ENCODE data around the gene SPHK1.

Gene SPHK1

DNA sequence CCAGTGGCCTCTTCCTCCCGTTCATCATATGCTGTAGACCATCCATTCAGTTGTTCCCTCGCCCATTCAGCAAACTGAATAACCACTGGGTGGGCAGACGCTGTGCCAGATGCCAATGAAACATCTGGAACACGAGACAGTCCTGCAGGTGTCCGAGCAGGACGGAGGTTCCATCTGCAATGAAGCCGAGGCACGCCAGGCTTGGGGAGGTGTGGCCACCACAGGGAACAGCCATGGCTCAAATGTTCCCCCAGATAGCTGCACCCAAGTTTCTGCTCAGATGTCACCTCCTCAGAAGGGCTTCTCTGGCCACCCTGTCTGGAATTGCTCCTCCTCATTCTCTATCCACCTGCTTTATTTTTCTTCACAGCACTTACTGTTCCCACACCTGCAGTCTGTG is 38.0 kb downstream of the SPHK1 start:
- TF ChIP-seq, protein P1, sequence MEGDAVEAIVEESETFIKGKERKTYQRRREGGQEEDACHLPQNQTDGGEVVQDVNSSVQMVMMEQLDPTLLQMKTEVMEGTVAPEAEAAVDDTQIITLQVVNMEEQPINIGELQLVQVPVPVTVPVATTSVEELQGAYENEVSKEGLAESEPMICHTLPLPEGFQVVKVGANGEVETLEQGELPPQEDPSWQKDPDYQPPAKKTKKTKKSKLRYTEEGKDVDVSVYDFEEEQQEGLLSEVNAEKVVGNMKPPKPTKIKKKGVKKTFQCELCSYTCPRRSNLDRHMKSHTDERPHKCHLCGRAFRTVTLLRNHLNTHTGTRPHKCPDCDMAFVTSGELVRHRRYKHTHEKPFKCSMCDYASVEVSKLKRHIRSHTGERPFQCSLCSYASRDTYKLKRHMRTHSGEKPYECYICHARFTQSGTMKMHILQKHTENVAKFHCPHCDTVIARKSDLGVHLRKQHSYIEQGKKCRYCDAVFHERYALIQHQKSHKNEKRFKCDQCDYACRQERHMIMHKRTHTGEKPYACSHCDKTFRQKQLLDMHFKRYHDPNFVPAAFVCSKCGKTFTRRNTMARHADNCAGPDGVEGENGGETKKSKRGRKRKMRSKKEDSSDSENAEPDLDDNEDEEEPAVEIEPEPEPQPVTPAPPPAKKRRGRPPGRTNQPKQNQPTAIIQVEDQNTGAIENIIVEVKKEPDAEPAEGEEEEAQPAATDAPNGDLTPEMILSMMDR (IDR thresholded peaks at IDR 0.05; ENCODE audit: low read depth, low read length) = no peak
- no peak for DNase-seq (ENCODE audit: low read depth in 2 of 2)
- H3K4me3 ChIP-seq (replicated peaks in 1 of 2; ENCODE audit: low read depth in 2 of 2, low read length in 2 of 2) = no peak overlapping the region

DNA sequence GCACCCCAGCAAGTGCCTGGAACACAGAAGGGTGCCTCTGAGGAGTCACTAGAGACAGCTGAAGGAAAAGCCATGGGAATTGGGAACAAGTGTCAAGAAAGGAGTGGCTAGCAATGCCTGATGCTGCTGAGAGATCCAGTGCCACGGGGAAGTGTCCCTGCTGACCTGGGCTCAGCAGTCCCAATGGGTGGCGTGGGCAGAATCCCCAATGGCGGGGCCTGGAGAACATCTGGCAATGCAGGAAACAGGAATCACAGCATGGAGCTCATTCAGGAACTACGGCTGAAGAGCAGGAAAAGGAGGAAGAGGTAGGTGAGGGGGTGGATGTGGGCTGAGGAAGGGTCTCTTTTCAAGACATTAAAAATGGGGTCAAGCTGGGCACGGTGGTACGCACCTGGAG is 38.5 kb downstream of the SPHK1 start:
- TF ChIP-seq, protein P1 (IDR thresholded peaks at IDR 0.05; ENCODE audit: low read depth, low read length) = no peak
- DNase-seq (ENCODE audit: low read depth in 2 of 2) = no peak
- no peak overlapping the region for H3K4me3 ChIP-seq (replicated peaks in 1 of 2; ENCODE audit: low read depth in 2 of 2, low read length in 2 of 2)

DNA sequence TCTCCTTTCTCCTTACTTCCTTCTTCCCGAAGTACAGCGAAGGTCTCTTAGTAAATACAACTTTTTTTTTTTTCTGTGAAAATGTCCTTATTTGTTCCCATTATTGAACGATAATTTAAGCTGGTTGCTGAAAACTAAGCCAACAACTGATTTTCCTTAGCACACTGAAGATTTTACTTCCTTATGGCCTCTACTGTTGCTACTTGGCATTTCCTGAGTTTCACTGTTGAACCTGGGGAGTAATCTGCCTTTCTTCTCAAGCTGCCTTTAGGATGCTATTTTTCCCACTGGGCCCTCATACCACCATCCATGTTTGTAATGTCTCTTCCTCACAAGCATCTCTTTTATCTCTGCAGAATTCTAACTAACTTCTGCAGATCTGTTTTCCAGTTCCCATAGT is 42.4 kb downstream of the SPHK1 start:
- no peak for DNase-seq (ENCODE audit: low read depth in 2 of 2)
- no peak overlapping the region for H3K4me3 ChIP-seq (replicated peaks in 1 of 2; ENCODE audit: low read depth in 2 of 2, low read length in 2 of 2)
- TF ChIP-seq, protein P1 (IDR thresholded peaks at IDR 0.05; ENCODE audit: low read depth, low read length) = no peak

DNA sequence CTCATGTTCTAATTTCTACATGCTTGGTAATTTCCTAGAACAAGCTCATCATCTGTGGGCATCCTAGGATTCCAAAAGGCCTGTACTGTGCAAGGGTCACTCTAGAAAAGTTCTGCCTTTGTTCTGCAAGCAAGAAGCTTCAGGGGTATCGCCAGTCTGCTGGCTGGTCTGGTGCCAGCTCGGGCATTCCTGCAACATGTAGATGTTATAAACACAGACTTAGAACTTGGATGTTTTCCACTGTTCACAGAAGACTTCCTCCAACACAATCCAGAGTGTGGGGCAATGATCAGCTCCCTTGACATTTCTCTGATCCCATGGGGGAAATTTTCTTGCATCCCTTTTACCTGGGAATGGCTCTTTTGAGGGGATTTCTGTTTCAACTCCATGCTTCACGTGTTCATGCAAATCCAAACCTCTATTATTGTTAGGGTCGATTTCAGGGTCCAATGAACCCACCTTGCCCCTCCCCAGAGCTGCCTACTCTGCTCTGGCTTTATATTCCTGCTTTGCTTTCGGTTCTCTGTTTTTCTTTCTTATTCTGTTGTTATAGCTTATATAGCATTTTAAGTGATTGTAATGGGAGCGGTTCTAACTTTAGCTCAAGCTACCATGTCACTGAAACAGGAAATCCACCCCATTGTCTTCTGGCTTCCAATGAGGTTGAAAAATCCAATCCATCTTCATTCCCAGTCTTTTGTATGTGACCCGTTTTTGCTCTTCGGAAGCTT is 43.3 kb downstream of the SPHK1 start:
- TF ChIP-seq, protein P1 (IDR thresholded peaks at IDR 0.05; ENCODE audit: low read depth, low read length) = no peak
- DNase-seq (ENCODE audit: low read depth in 2 of 2) = peak; percentile 62 to 79

DNA sequence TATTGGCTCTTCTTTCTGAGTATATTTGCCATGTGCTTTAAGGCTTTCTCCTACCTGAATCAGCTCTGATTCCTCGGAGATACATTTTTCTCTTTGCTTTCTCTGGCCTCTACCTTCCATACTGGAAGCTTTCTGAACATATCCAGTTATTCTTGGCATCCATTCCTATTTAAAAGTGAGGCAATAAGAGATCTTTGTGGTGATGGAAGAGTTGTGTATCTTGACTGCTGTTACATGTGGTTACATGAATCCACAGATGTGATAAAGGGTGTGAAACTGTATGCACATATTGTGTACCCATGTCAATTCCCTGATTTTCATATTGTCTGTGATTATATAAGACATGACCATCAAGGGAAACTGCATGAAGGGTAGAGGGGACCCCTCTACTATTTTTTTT is 44.1 kb downstream of the SPHK1 start:
- DNase-seq (ENCODE audit: low read depth in 2 of 2) = peak in 1 of 2 donors; percentile 37
- TF ChIP-seq, protein P1 (IDR thresholded peaks at IDR 0.05; ENCODE audit: low read depth, low read length) = no peak
- no peak overlapping the region for H3K4me3 ChIP-seq (replicated peaks in 1 of 2; ENCODE audit: low read depth in 2 of 2, low read length in 2 of 2)

More for the DNA sequence above, 43.3 kb downstream of the SPHK1 start:
- H3K4me3 ChIP-seq (replicated peaks in 1 of 2; ENCODE audit: low read depth in 2 of 2, low read length in 2 of 2) = no peak overlapping the region

DNA sequence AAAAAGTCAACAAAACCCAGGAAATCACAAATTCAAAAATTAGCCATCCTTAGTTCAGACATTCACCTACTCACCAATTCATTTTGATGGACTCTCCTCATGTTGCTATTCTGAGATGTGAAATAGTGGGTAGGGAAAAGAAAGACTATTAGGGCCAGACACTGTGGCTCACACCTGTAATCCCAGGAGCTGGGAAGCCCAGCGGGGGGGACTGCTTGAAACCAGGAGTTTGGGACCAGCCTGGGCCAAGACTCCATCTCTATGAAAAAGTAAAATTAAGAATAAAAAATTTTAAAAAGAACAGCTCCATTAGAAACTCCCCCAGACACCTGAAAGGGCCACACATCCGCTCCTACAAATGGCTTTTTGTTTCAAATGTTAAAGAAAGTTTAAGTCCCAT is 47.1 kb downstream of the SPHK1 start:
- DNase-seq (ENCODE audit: low read depth in 2 of 2) = no peak
- no peak overlapping the region for H3K4me3 ChIP-seq (replicated peaks in 1 of 2; ENCODE audit: low read depth in 2 of 2, low read length in 2 of 2)
- TF ChIP-seq, protein P1 (IDR thresholded peaks at IDR 0.05; ENCODE audit: low read depth, low read length) = no peak

DNA sequence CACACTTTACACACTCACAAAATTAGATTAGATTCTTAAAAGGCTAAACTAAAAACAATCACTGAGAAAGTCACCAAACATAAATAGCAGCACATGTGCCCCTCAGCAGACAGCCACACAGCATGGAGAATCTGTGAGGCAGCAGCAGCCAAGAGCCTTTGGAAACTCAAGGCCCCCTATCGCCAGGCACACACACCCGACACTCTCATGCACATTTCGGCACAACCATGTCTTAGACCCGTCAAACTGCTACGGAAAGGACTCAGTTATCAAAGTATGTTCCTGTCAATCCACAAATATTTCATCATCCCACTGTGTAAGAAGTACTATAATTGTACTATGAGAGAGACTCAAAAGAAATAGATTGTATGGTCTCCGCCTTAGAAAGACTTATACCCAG is 47.6 kb downstream of the SPHK1 start:
- TF ChIP-seq, protein P1 (IDR thresholded peaks at IDR 0.05; ENCODE audit: low read depth, low read length) = no peak
- peak in 1 of 2 donors; percentile 33 for DNase-seq (ENCODE audit: low read depth in 2 of 2)
- no peak overlapping the region for H3K4me3 ChIP-seq (replicated peaks in 1 of 2; ENCODE audit: low read depth in 2 of 2, low read length in 2 of 2)

Data from cardiac fibroblast (primary cell).